Measurements from ENCODE around the gene MYRFL. TPM values are rescaled to one million over a fixed set of nuclear protein-coding genes. Genes with fewer than 3 reads are reported as not detected.

MYRFL gene
- total and polyA plus RNA-seq, 12 donors, result 0.10 to 0.51 (median 0.30) TPM; not detected in 4

GRCh38 chr12:69972136-69972535 lies 147.1 kb downstream of the MYRFL start:
- DNase-seq (no peak), ATAC-seq (no peak)
- Histone ChIP-seq H3K4me1 (peaks cover 0 to 4% (median 0%) of the 10 kb centered on the region in 9 donors), H3K9me3 (no peaks in the 10 kb centered on the region), H3K27ac (no peak overlapping the region), H3K36me3 (no peaks in the 10 kb centered on the region), H3K27me3 (no peaks in the 10 kb centered on the region), H3K4me3 (no peak overlapping the region)
- intact Hi-C loops (cut with DNase I), result no loop called here
- no peak for TF ChIP-seq CTCF (IDR thresholded peaks at IDR 0.05)
- 88 to 89% methylated on average over 7 of the region's 7 CpGs for WGBS, 2 donors

GRCh38 chr12:69978020-69978419 lies 153.0 kb downstream of the MYRFL start:
- intact Hi-C loops (cut with DNase I), result no loop called here
- Histone ChIP-seq H3K36me3 (no peaks in the 10 kb centered on the region), H3K27me3 (no peaks in the 10 kb centered on the region), H3K4me3 (no peak overlapping the region), H3K27ac (no peak overlapping the region), H3K9me3 (peaks cover 0 to 4% (median 0%) of the 10 kb centered on the region in 11 donors), H3K4me1 (peaks cover 0 to 3% (median 0%) of the 10 kb centered on the region in 9 donors)
- ATAC-seq, result no peak
- WGBS, 2 donors, result 64 to 67% methylated on average over 6 of the region's 6 CpGs
- no peak for TF ChIP-seq CTCF (IDR thresholded peaks at IDR 0.05)
- DNase-seq, result no peak

GRCh38 chr12:69981881-69982475 lies 157.0 kb downstream of the MYRFL start:
- Histone ChIP-seq H3K36me3 (no peaks in the 10 kb centered on the region), H3K27me3 (no peaks in the 10 kb centered on the region), H3K9me3 (peaks cover 0 to 4% (median 0%) of the 10 kb centered on the region in 11 donors), H3K4me1 (peaks cover 0 to 6% (median 2%) of the 10 kb centered on the region in 9 donors), H3K4me3 (no peak overlapping the region), H3K27ac (no peak overlapping the region)
- TF ChIP-seq CTCF (IDR thresholded peaks at IDR 0.05), result no peak
- intact Hi-C loops (cut with DNase I), result loop anchor here in 1 of 10 donors (10.0 kb wide), 1 partner anchor 77 kb away; no protein-coding TSS in a partner anchor
- 65 to 69% methylated on average over 5 of the region's 5 CpGs for WGBS, 2 donors
- no peak for ATAC-seq
- no peak for DNase-seq

GRCh38 chr12:69984241-69984640 lies 159.2 kb downstream of the MYRFL start:
- WGBS, 2 donors, result 94 to 96% methylated on average over 7 of the region's 7 CpGs
- no peak for TF ChIP-seq CTCF (IDR thresholded peaks at IDR 0.05)
- Histone ChIP-seq H3K4me1 (peaks cover 0 to 25% (median 18%) of the 10 kb centered on the region in 9 donors), H3K9me3 (peaks cover 0 to 4% (median 0%) of the 10 kb centered on the region in 11 donors), H3K4me3 (no peak overlapping the region), H3K27ac (no peak overlapping the region), H3K36me3 (no peaks in the 10 kb centered on the region), H3K27me3 (no peaks in the 10 kb centered on the region)
- intact Hi-C loops (cut with DNase I), result loop anchor here in 1 of 10 donors (10.0 kb wide), 1 partner anchor 79 kb away; no protein-coding TSS in a partner anchor
- no peak for DNase-seq
- ATAC-seq, result no peak

Data from heart right ventricle (tissue), 16 donors.